Measurements from ENCODE around the gene QDPR.

The QDPR gene

DNA sequence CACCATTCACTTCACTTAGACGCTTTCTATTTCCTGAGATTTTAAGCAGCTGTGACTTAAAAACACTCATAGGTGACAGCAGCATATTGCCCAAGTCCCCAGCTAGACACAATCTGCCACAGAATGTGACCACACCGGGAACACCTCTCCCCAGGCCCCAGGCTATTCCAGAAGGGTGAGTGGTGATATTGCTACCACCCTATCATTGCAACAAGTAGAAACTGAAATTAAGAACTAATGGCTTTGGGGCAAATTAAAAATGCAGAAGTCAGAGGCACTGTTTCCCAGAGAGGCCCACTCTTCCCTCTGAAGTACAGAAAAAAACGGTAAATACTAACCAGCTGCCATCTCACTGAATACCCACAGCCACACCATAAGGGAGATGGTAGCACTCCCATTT lies 35.0 kb downstream of the QDPR start:
- no peaks in the 10 kb centered on the region for H3K9me2 ChIP-seq (replicated peaks; ENCODE audit: insufficient read depth, low read length)
- no peak overlapping the region for H2AFZ ChIP-seq (ENCODE audit: low read length)
- H3F3A ChIP-seq (ENCODE audit: insufficient read depth, low read length), result no peaks in the 10 kb centered on the region
- no peak for DNase-seq
- no peak overlapping the region; the same call in 1 of the 2 replicates for H3K27ac ChIP-seq (ENCODE audit: low read length)
- no peaks in the 10 kb centered on the region for H3K36me3 ChIP-seq (replicated peaks; ENCODE audit: insufficient read depth, low read length)
- TF ChIP-seq CTCF (IDR thresholded peaks at IDR 0.05; ENCODE audit: low read length) (no peak), EZH2phosphoT487 (IDR thresholded peaks at IDR 0.05; ENCODE audit: low read length) (no peak), EZH2 (optimal IDR thresholded peaks at IDR 0.05; ENCODE audit: low read depth, low read length) (no peak)
- no peak overlapping the region for H3K9ac ChIP-seq (ENCODE audit: low read length)
- H3K4me2 ChIP-seq (ENCODE audit: low read depth, low read length), result no peak overlapping the region
- no peak overlapping the region for H3K4me3 ChIP-seq (ENCODE audit: low read length)
- no peaks in the 10 kb centered on the region for H3K9me3 ChIP-seq (replicated peaks; ENCODE audit: insufficient read depth, low read length)
- no peaks in the 10 kb centered on the region for H3K79me2 ChIP-seq (ENCODE audit: low read length)
- no peaks in the 10 kb centered on the region for H4K20me1 ChIP-seq (ENCODE audit: insufficient read depth, low read length)
- no peaks in the 10 kb centered on the region for H3K27me3 ChIP-seq (replicated peaks; ENCODE audit: insufficient read depth, low read length)
- no peaks in the 10 kb centered on the region for H3K4me1 ChIP-seq (ENCODE audit: low read length)

GRCh38 chr4:17475481-17475880 lies 36.4 kb downstream of the QDPR start:
- H3K4me2 ChIP-seq (ENCODE audit: low read depth, low read length), result no peak overlapping the region
- H3K9me3 ChIP-seq (replicated peaks; ENCODE audit: insufficient read depth, low read length), result no peaks in the 10 kb centered on the region
- no peaks in the 10 kb centered on the region for H3K36me3 ChIP-seq (replicated peaks; ENCODE audit: insufficient read depth, low read length)
- TF ChIP-seq CTCF (IDR thresholded peaks at IDR 0.05; ENCODE audit: low read length), result no peak
- TF ChIP-seq EZH2phosphoT487 (IDR thresholded peaks at IDR 0.05; ENCODE audit: low read length), result no peak
- TF ChIP-seq EZH2 (optimal IDR thresholded peaks at IDR 0.05; ENCODE audit: low read depth, low read length), result no peak
- H3K4me3 ChIP-seq (ENCODE audit: low read length), result no peak overlapping the region
- H3K27ac ChIP-seq (ENCODE audit: low read length), result no peak overlapping the region
- H3K4me1 ChIP-seq (ENCODE audit: low read length), result no peaks in the 10 kb centered on the region
- H3K9me2 ChIP-seq (replicated peaks; ENCODE audit: insufficient read depth, low read length), result no peaks in the 10 kb centered on the region
- no peaks in the 10 kb centered on the region for H3K27me3 ChIP-seq (replicated peaks; ENCODE audit: insufficient read depth, low read length)
- DNase-seq, result no peak
- H3F3A ChIP-seq (ENCODE audit: insufficient read depth, low read length), result no peaks in the 10 kb centered on the region
- H4K20me1 ChIP-seq (ENCODE audit: insufficient read depth, low read length), result no peaks in the 10 kb centered on the region
- no peak overlapping the region for H2AFZ ChIP-seq (ENCODE audit: low read length)
- no peaks in the 10 kb centered on the region for H3K79me2 ChIP-seq (ENCODE audit: low read length)
- H3K9ac ChIP-seq (ENCODE audit: low read length), result no peak overlapping the region

DNA sequence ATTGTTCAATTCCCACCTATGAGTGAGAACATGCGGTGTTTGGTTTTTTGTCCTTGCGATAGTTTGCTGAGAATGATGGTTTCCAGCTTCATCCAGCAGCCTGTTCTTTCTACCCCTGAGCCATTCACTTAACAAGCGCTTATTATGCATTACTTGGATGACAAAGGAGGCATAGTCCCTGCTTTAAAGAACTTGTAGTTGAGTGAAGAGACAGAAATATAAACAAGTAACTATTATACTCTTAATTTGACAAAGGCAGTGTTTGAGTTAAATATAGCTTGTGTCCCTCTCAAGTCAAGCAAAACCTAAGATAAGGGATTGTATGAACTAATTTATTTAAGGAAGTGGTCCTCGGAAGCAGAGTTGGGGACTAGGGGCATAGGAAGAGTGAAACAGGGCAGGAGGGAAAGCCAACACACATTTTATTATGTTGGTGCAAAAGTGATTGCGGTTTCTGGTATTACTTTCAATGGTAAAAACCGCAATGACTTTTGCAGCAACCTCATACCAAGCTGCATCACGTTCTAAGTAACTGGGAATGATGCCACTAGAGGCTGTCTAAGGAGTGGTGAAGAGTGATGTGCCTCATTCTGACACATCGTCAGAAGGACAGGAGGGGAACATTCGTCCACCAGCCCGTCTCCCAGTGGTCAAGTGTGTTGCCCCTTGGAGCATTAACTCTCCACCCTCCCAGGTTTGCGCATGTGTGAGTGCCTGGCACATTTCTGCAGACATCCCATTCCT lies 41.8 kb downstream of the QDPR start:
- Histone ChIP-seq H3K27ac (ENCODE audit: low read length) (no peak overlapping the region), H3K9me3 (replicated peaks; ENCODE audit: insufficient read depth, low read length) (no peaks in the 10 kb centered on the region), H3F3A (ENCODE audit: insufficient read depth, low read length) (no peaks in the 10 kb centered on the region), H3K4me1 (ENCODE audit: low read length) (no peaks in the 10 kb centered on the region), H3K4me2 (ENCODE audit: low read depth, low read length) (no peak overlapping the region), H4K20me1 (ENCODE audit: insufficient read depth, low read length) (no peaks in the 10 kb centered on the region), H3K79me2 (ENCODE audit: low read length) (no peaks in the 10 kb centered on the region), H3K36me3 (replicated peaks; ENCODE audit: insufficient read depth, low read length) (no peaks in the 10 kb centered on the region), H3K4me3 (ENCODE audit: low read length) (no peak overlapping the region), H3K9me2 (replicated peaks; ENCODE audit: insufficient read depth, low read length) (no peaks in the 10 kb centered on the region), H2AFZ (ENCODE audit: low read length) (no peak overlapping the region), H3K27me3 (replicated peaks; ENCODE audit: insufficient read depth, low read length) (no peaks in the 10 kb centered on the region), H3K9ac (ENCODE audit: low read length) (no peak overlapping the region)
- DNase-seq, result no peak
- TF ChIP-seq EZH2phosphoT487 (IDR thresholded peaks at IDR 0.05; ENCODE audit: low read length) (no peak), CTCF (IDR thresholded peaks at IDR 0.05; ENCODE audit: low read length) (no peak), EZH2 (optimal IDR thresholded peaks at IDR 0.05; ENCODE audit: low read depth, low read length) (no peak)

All from MM.1S (cell line).